K562 (cell line): ENCODE data around the gene MXRA7. TPM values are rescaled to one million over a fixed set of nuclear protein-coding genes. Genes with fewer than 3 reads are reported as not detected.
A peak's percentile ranks its signal among the peaks of the same experiment; 100 is the strongest.

ENCODE experiments used
- CBX2 ChIP-seq: fragments of 200-600 bp; sonication (generic); IDR thresholded peaks from one replicate; pipeline ENCODE4 v1.6.1; 2012; ENCODE audit warnings: mild to moderate bottlenecking, low read length, inconsistent platforms; ENCODE audit not compliant: insufficient read depth, poor library complexity, severe bottlenecking
- CEBPG ChIP-seq, 3 experiments: fragments of 200-800 bp in 1 of 3; sonication (Bioruptor generic) in 1 of 3; sonication (generic) in 1 of 3; formaldehyde crosslinking in 1 of 3; IDR thresholded peaks in 2 of 3; conservative IDR thresholded peaks in 1 of 3; 2 replicates each; pipeline versions ENCODE4 v1.6.1 to v1.8.0; 2016 to 2022; ENCODE audit warnings: missing compliant biosample characterization in 2 of 3, missing genetic modification characterization in 2 of 3, mild to moderate bottlenecking in 1 of 3, missing genetic modification reagents in 1 of 3
- CHD2 ChIP-seq: IDR thresholded peaks from 2 replicates; pipeline ENCODE4 v1.6.1; 2011; ENCODE audit warnings: low read depth, low read length
- CTBP1 ChIP-seq: fragments of 450-650 bp; IDR thresholded peaks from 2 replicates; pipeline ENCODE4 v1.6.1; 2016; ENCODE audit warnings: borderline replicate concordance
- DPF2 ChIP-seq: fragments of 450-650 bp; IDR thresholded peaks from 2 replicates; pipeline ENCODE4 v1.6.1; 2016
- HMGN3 ChIP-seq: IDR thresholded peaks from 2 replicates; pipeline ENCODE4 v1.6.1; 2011; ENCODE audit warnings: borderline replicate concordance, low read depth, mild to moderate bottlenecking, mixed read lengths, low read length; ENCODE audit not compliant: insufficient read length; ENCODE audit errors: extremely low read depth
- KDM1A ChIP-seq, 2 experiments: fragments of 450-650 bp; IDR thresholded peaks; 2 replicates each; pipeline ENCODE4 v1.6.1; 2016; ENCODE audit warnings: mild to moderate bottlenecking in 2 of 2
- MCM5 ChIP-seq: fragments of 450-650 bp; IDR thresholded peaks from 2 replicates; pipeline ENCODE4 v1.6.1; 2016; ENCODE audit warnings: low read depth
- MEF2A ChIP-seq: IDR thresholded peaks from 2 replicates; pipeline ENCODE4 v1.6.1; 2011; ENCODE audit warnings: low read depth, mild to moderate bottlenecking, low read length, moderate library complexity; ENCODE audit not compliant: control insufficient read depth
- NFATC3 ChIP-seq: fragments of 450-650 bp; IDR thresholded peaks from 2 replicates; pipeline ENCODE4 v1.6.1; 2017; ENCODE audit warnings: mild to moderate bottlenecking
- RFX5 ChIP-seq: IDR thresholded peaks from 2 replicates; pipeline ENCODE4 v1.6.1; 2011; ENCODE audit warnings: low read depth, mild to moderate bottlenecking, improper control_type of control experiment, low read length
- SMARCA4 ChIP-seq: fragments of 450-650 bp; IDR thresholded peaks from 2 replicates; pipeline ENCODE4 v1.6.1; 2016
- SOX6 ChIP-seq: fragments of 450-650 bp; IDR thresholded peaks from 2 replicates; pipeline ENCODE4 v1.6.1; 2014; ENCODE audit warnings: mild to moderate bottlenecking
- U2AF2 ChIP-seq: fragments of 200-400 bp; formaldehyde crosslinking; optimal IDR thresholded peaks from 2 replicates; pipeline ENCODE3; 2017; ENCODE audit warnings: low read depth, mild to moderate bottlenecking, low read length
- VEZF1 ChIP-seq: fragments of 200-800 bp; sonication (Bioruptor generic); IDR thresholded peaks from 2 replicates; pipeline ENCODE4 v1.6.1; 2017; ENCODE audit warnings: missing genetic modification characterization, missing compliant biosample characterization
- ZEB2 ChIP-seq: fragments of 450-650 bp; IDR thresholded peaks from 2 replicates; pipeline ENCODE4 v1.6.1; 2016
- ZFP1 ChIP-seq: fragments of 450-650 bp; formaldehyde crosslinking; IDR thresholded peaks from 2 replicates; pipeline ENCODE4 v1.4.0; 2020; ENCODE audit warnings: mild to moderate bottlenecking, mixed read lengths
- ZKSCAN8 ChIP-seq: fragments of 200-800 bp; sonication (Bioruptor generic); IDR thresholded peaks from 2 replicates; pipeline ENCODE4 v1.6.1; 2016; ENCODE audit warnings: missing genetic modification characterization, missing compliant biosample characterization
- ZNF124 ChIP-seq: sonication (generic); formaldehyde crosslinking; IDR thresholded peaks from 2 replicates; pipeline ENCODE4 v1.8.1; 2022; ENCODE audit warnings: missing genetic modification reagents
- ZNF197 ChIP-seq: fragments of 200-800 bp; sonication (Bioruptor generic); IDR thresholded peaks from 2 replicates; pipeline ENCODE4 v1.6.1; 2016; ENCODE audit warnings: low read depth, missing genetic modification characterization, missing compliant biosample characterization
- ZNF311 ChIP-seq: fragments of 250-450 bp; sonication (Bioruptor Pico); IDR thresholded peaks from 2 replicates; pipeline ENCODE4 v1.4.0; 2020; ENCODE audit warnings: mild to moderate bottlenecking, moderate library complexity
- ZNF316 ChIP-seq: fragments of 450-650 bp; IDR thresholded peaks from 2 replicates; pipeline ENCODE4 v1.6.1; 2016
- ZNF778 ChIP-seq: fragments of 450-650 bp; formaldehyde crosslinking; IDR thresholded peaks from 2 replicates; pipeline ENCODE4 v1.4.0; 2020; ENCODE audit warnings: mild to moderate bottlenecking, moderate library complexity
- polyA plus RNA-seq, 8 experiments: library from polyadenylated mRNA; depleted of rRNA in 4 of 8; stranded (reverse) in 5 of 8; unstranded in 3 of 8; fragments of >200 nt; fragmentation: Nextera tagmentation in 2 of 8; fragmentation: Illumina TruSeq in 1 of 8; extraction: Ambion mirVana in 2 of 8; extraction: Trizol in 1 of 8; gene quantifications; 2 replicates each; pipeline versions ENCODE4 v1.2.1 to v1.2.3, GENCODE V29; 2011 to 2014; ENCODE audit warnings: inconsistent platforms in 1 of 8, missing spikeins in 1 of 8
- total RNA-seq, 7 experiments: library from RNA; depleted of rRNA in 6 of 7; stranded (reverse); fragments of >200 nt in 6 of 7; fragmentation: Illumina TruSeq in 2 of 7; extraction: Trizol in 2 of 7; gene quantifications; 2 replicates each; pipeline versions ENCODE4 v1.2.1 to v1.2.3, GENCODE V29; 2011 to 2021; ENCODE audit warnings: low replicate concordance in 1 of 7
- TF ChIP-seq, protein P1 (sequence below), 2 experiments: fragments of 450-650 bp; conservative IDR thresholded peaks; 2 replicates each; pipeline ENCODE4 v1.6.1; 2017; ENCODE audit warnings: mild to moderate bottlenecking in 2 of 2, moderate library complexity in 2 of 2

Gene MXRA7
- total and polyA plus RNA-seq, 9 of the 15 experiments (the other 6 are each of a cell fraction or from before 2014, with no cell fraction given), result 2.6 to 38.4 (median 14.3) TPM

DNA sequence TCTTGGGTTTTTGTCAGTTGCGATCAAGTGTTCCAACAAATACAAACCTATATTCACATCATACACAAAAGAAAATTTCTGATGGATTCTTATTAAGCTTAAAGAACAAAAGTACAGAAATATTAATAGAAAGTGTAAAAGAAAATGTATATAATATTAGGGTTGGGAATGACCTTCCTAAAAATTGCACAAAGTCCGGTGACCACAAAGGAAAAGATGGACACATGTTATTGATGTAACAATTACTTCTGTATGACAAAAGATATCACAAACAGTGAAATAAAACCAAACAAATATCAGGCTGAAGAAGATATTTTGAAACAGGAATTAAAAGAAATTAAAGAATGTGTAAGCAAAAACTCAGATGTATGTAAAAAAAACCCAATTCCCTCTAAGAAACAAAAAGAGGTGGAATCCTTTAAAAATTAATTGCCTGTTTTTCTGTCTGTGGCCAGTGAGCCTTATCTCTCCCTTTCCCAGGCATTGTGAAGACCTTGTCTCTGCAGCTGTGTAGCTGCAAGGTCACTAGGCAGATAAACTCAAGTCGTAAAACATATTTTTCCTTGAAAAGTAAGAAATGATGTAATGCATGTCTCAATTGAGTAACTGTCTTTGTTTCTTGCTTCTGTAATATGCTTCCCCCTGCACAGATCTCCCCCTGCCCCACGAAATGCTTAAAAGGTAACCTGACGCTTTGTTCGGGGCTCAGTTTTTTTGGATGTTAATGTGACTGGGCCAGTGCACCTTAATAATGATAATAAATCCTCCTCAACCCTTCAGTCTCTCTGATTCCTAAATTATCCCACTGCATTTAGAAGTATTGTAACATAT is 70.0 kb downstream of the MXRA7 start (continued):
- TF ChIP-seq, protein P1, sequence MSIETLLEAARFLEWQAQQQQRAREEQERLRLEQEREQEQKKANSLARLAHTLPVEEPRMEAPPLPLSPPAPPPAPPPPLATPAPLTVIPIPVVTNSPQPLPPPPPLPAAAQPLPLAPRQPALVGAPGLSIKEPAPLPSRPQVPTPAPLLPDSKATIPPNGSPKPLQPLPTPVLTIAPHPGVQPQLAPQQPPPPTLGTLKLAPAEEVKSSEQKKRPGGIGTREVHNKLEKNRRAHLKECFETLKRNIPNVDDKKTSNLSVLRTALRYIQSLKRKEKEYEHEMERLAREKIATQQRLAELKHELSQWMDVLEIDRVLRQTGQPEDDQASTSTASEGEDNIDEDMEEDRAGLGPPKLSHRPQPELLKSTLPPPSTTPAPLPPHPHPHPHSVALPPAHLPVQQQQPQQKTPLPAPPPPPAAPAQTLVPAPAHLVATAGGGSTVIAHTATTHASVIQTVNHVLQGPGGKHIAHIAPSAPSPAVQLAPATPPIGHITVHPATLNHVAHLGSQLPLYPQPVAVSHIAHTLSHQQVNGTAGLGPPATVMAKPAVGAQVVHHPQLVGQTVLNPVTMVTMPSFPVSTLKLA (conservative IDR thresholded peaks at IDR 0.05), result peak; percentile 39 to 74; a peak in 2 of 4 replicates
- TF ChIP-seq DPF2 (peak; percentile 97), U2AF2 (no peak), VEZF1 (CRISPR knock-in tag) (peak; percentile 70), MEF2A (peak; percentile 57; the same call in 1 of the 2 replicates), CHD2 (no peak), CTBP1 (peak; percentile 25; the same call in 1 of the 2 replicates), NFATC3 (peak; percentile 77), ZNF778 (no peak), CBX2 (no peak), ZNF316 (peak; percentile 66), RFX5 (no peak), KDM1A (IDR thresholded peaks at IDR 0.05) (peak; percentile 81), ZFP1 (CRISPR knock-in tag) (no peak), HMGN3 (peak; percentile 30), SOX6 (peak; percentile 98), ZNF311 (CRISPR knock-in tag) (no peak), CEBPG (CRISPR knock-in tag; IDR thresholded peaks at IDR 0.05) (peak; percentile 95), CEBPG (tag; conservative IDR thresholded peaks at IDR 0.05 in 1 of 2, IDR thresholded peaks at IDR 0.05 in 1 of 2) (peak; percentile 95 to 98), ZKSCAN8 (CRISPR knock-in tag) (peak; percentile 61; the same call in 1 of the 2 replicates), ZNF124 (CRISPR knock-in tag) (no peak), MCM5 (no peak), SMARCA4 (peak; percentile 97), ZNF197 (CRISPR knock-in tag) (peak; percentile 62; the same call in 1 of the 2 replicates), ZEB2 (peak; percentile 74; the same call in 1 of the 2 replicates)
